Measurements from ENCODE around the gene KLF16.

KLF16 gene

DNA sequence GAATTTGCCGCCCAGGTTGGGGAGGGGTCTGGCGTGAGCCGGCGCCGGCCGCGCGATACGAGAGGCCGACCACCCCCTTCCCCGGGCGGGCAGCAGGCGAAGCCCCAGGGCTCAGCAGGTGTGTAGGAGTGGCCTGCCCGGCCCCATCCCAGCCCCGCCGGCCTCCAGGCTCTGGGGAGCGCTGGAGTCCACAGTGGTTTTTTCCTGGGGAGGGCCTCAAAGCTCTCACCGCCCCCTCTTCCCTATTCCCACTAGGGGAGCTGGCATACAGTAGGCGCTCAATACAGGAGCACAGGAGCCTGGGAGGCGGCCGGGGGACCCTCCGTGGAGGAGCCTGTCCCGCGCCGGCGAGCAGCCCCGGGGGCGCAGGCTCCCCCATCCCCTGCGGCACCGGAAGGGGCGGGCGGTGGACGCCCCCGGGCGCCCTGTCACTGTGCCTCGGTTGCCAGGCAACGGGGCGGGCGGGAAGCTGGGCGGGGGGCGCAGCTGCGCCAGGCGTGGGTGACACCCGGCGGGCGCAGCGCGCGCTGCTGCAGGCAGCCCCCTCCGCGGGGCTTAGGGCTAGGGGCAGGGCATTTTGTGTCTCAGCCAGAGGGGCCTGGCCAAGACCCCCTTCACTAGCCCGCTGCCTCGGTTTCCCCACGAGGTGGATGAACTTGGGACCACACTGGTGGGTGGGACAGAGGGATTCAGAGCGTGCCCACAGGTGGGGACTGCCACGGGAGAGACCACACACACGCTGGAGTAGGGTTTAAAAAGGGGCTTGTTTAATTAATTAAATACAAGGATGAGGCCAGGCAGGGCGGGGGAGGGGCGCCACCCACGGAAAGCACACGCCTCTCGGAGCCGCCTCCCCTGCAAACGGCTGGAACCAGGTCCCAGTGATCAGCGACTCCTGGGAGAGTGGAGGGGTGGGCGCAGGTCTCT, 11.5 kb downstream of the KLF16 start:
- TF ChIP-seq, protein P1, sequence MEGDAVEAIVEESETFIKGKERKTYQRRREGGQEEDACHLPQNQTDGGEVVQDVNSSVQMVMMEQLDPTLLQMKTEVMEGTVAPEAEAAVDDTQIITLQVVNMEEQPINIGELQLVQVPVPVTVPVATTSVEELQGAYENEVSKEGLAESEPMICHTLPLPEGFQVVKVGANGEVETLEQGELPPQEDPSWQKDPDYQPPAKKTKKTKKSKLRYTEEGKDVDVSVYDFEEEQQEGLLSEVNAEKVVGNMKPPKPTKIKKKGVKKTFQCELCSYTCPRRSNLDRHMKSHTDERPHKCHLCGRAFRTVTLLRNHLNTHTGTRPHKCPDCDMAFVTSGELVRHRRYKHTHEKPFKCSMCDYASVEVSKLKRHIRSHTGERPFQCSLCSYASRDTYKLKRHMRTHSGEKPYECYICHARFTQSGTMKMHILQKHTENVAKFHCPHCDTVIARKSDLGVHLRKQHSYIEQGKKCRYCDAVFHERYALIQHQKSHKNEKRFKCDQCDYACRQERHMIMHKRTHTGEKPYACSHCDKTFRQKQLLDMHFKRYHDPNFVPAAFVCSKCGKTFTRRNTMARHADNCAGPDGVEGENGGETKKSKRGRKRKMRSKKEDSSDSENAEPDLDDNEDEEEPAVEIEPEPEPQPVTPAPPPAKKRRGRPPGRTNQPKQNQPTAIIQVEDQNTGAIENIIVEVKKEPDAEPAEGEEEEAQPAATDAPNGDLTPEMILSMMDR (conservative IDR thresholded peaks at IDR 0.05; ENCODE audit: low read depth, low read length): no peak
- no peak for DNase-seq (ENCODE audit: low read depth)
- no peak overlapping the region for H3K4me3 ChIP-seq (ENCODE audit: low read length)

DNA sequence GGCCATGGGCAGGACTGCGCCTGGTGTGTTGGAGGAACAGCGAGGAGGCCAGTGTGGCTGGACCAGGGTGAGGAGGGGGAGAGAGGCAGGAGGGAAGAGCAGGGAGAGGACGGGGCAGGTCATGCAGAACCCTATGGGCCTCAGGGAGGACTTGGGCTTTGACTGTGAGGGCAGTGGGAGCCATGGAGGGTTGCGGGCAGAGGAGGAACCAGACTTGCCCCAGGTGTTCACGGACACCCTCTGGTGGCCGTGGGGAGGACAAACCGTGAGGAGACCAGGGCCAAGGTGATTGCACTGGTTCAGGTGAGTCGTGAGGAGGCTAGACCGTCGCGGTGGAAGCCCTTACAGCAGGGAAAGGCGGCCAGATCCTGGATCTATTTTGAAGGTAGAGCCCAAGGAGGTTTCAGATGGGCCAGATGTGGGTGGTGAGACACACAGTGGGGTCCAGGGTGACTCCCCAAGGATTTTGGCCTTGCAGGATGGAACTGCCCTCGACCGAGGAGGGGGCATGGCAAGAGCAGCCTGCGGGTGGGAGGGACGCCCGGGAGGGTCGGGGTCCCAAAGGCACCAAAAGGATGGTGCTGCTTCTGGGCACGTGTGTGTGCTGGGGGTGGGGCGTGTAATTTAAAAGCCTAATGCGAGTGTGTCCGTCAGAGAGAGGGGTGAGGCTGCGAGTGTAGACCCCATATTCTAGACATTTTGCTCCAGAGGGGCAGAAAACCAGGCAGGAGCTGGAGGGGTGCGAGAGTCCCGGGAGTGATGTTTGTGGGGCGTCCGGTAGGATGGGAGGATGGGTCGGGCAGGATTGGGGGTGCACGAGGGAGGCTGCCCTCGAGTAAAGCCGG, 12.3 kb downstream of the KLF16 start:
- DNase-seq (ENCODE audit: low read depth): no peak
- TF ChIP-seq, protein P1 (conservative IDR thresholded peaks at IDR 0.05; ENCODE audit: low read depth, low read length): peak; percentile 15
- H3K4me3 ChIP-seq (ENCODE audit: low read length): no peak overlapping the region

DNA sequence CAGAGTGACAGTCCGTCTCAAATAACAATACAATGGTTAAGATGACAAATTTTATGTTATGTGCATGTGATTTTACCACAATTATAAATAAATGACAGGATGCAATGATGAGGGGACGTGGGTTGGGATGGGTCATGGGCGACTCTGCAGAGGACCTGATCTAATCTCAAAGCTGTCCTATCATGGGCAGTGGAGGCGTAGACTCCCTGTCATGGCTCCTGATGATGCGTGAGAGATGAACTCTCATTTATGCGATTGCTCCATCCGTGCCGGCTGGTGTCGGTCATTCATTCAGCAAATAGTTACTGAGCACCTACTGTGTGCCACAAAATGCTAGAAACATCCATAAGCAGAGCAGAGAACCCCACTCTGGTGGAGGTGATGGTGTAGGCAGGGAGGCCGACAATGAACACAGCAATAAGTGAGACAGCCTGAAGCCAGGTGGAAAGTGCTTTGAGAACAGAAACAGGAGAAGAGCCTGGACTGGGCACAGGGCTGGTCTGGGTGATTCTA, 13.4 kb downstream of the KLF16 start:
- TF ChIP-seq, protein P1 (conservative IDR thresholded peaks at IDR 0.05; ENCODE audit: low read depth, low read length): no peak
- no peak overlapping the region for H3K4me3 ChIP-seq (ENCODE audit: low read length)
- DNase-seq (ENCODE audit: low read depth): no peak

DNA sequence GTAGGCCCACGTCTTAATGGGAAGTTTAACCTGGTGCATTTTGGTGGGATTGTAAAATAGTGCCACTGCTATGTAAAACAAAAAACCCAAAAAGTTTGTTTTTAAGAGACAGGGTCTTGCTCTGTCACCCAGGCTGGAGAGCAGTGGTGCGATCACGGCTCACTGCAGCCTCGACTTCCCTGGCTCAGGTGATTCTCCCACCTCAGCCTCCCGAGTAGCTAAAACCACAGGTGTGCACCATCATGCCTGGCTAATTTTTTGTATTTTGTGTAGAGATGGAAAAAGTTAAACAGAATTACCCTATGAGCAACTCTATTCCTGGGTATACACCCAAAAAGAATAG, 14.3 kb downstream of the KLF16 start:
- DNase-seq (ENCODE audit: low read depth): no peak
- TF ChIP-seq, protein P1 (conservative IDR thresholded peaks at IDR 0.05; ENCODE audit: low read depth, low read length): no peak
- no peak overlapping the region for H3K4me3 ChIP-seq (ENCODE audit: low read length)

DNA sequence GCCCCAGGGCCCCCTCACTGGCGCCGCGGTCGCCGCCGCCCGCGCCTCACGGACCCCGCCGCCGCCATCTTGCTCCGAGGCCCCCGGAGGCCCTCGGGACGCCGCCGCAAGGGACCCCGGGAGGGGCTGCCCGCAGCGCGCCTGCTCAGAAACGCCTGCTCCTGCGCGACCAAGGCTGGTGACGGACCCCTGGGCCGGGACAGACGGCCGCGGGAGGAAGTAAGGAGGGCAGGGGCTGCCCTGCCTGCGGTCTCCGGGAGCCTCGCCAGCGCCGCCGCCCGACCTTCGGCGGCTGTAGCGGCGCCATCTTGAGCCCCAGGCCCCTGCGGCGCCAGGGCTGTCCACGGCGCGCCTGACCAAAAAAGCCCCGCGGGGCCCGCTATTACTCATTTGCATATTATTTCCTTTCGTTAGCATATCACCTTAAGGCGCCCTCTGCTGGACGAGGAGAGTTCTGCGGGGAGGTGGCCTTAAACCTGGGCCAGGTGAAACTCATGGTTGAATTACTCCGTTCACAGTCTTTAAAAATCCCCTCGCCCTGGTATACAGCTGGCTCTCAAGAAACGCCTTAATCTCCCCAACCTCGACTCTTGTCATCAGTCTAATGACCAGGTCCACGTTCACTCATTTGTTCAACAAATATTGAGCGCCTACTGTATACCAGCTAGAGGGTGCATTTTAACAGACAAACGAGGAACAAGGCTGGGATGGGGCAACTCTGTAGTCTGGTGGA, 14.8 kb downstream of the KLF16 start, which contains the start of gene REXO1:
Gene REXO1 (minus strand): TSS at position 85 of the 733 bp plus-strand sequence. CDS start 125 bp downstream, outside the sequence.
- DNase-seq (ENCODE audit: low read depth): peak; percentile 59
- TF ChIP-seq, protein P1 (conservative IDR thresholded peaks at IDR 0.05; ENCODE audit: low read depth, low read length): peak; percentile 93
- H3K4me3 ChIP-seq (ENCODE audit: low read length): peak within 1 kb of the TSS; percentile 92

DNA sequence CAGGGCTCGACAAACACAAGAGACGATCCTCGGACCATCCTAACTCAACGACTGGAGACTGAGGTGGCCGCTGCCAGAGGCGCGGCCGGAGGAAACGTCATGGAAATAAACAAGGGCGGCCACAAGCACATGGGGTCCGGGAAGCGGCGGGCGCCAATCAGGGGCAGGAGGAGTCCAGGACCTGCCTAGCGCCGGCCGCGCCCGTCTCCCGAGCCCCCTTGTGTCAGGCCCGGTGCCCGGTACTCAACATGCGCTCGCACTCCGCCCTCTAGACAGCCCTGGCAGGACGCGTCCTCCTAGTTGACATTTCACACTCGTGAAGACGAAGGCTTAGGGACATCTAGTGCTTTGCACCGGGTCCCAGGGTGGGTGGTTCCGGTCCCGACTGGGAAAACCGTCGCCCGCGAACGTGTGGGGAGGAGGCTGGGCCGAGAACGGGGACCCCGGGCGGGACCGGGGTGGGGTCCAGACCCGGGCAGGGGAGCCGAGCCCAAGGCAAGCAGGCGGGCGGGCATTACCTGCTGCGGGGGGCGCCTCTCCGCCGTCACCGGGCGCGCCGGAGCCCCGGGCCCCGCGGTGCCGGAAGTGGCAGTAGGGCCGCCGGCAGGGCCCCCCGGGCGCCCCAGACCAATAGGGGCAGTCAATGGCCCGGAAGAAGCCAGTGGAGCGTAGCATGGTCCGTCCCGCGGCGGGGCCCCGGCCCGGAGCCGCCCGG, 15.5 kb downstream of the KLF16 start:
- TF ChIP-seq, protein P1 (conservative IDR thresholded peaks at IDR 0.05; ENCODE audit: low read depth, low read length): no peak
- peak; percentile 34 for DNase-seq (ENCODE audit: low read depth)
- H3K4me3 ChIP-seq (ENCODE audit: low read length): peak overlapping the region; percentile 92

All from retinal pigment epithelial cell (primary cell).